ENCODE measurements around the gene PRAC1.

Gene PRAC1

DNA sequence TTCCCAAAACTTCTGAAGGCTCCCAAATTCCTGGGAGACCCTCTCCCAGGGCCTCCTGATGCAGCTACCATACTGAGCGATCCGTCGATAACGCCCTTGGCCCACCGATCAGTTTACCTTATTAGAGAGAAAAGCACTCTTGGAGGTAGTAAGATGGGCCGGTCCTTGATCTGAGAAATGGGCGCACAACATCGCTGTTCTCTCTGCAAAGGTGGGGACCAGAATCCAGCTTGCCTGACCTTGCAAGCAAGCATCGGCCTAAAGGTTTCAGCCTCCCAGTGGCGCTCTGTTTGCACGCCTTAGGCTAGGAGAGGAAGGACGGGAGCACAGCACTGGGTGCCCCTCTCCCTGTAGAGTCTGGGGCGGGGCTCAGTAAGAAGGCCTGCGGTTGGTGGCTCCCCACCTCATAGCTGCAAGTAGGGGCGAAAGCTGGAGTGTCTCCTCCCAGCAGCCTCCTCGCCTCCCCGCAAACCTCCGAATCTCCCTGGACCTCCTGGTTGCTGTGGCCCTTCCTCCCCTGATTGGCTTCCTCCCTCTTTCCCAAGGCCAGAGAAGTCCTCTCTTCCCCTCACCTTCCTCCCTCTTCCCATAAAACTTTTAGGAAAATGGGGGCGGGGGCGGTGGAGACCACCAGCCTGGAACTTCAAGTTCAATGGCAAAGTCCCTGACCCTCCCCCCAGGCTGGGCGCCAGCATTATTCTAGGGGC lies at the start of gene PRAC1:
TSS of gene PRAC1 (minus strand) at position 318 of the 707 bp plus-strand sequence. CDS start at position 192, 126 bp downstream.
- no peak for DNase-seq (ENCODE audit: low read depth)

DNA sequence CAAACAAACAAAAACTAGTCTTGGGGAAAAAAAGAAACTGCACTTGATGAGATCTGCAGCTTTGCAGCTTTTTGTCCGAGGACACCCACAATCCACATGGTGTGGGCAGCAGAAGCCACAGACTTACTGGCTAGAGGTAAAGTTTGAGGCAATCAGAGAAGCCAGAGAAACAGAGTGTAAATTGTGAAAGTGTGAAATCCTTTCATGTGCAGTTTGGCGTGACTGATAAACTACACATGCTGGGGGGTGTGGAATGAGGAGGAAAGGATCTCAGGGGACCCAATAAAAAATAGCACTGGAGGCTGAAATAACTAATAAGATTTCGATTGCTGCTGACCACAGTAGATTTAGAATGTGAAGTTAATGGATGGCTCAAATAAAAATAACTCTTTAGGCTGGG lies 48.6 kb upstream of the PRAC1 start:
- DNase-seq (ENCODE audit: low read depth) = no peak

DNA sequence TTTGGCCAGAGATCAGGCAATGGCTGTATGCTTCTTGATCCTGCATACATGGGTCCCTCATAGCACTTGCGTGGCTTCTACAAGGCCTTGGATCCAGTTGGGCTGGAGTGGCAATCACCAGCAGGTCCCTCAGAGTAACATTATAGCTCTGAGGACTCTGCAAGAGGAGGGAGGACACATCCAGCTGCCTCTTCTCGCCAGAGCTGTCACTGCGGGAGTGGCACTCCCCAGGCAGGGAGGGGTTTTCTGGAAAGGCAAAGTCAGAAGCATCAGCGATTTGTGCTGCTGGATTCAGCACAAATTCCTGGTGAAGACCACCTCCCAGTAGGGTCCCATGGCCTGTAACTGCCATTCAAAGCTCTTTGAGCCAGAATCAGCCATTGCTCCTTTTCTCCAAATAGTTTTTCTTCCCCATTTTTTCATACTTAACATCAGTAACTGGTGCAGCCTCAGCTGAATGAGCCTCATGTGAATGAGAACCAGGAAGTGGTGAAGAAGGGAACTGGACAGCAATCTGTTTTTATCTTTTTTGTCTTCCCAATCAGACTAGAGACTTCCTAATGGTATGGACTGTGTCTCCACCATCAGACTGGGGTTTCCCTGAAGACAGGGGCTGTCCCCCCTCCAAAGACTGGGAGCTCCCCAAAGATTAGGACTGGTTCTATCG lies 46.8 kb upstream of the PRAC1 start:
- DNase-seq (ENCODE audit: low read depth) = no peak

DNA sequence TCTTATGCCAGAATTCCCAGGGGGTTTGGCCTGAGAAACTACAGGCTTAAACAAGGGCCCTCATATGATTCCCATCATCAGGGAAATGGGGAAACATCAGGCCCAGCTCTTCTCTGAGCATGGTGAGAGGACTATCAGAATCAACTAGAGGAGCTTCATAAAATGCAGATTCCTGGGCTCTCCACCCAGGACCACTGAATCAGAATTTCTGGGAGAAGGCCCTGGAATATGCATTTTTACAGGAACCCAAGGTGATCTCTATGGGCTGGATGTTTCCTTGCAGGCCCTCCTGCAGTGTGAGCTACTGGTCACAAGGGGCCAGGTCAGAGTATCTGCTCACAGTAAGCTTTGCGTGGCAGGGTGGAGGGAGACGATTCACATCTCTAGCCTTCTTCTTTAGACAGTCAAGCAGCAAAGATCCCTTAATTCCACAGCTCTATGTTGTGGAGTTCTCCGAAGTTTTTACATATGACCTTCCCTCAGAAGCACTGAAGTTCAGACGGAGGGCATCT lies 45.0 kb upstream of the PRAC1 start:
- no peak for DNase-seq (ENCODE audit: low read depth)

DNA sequence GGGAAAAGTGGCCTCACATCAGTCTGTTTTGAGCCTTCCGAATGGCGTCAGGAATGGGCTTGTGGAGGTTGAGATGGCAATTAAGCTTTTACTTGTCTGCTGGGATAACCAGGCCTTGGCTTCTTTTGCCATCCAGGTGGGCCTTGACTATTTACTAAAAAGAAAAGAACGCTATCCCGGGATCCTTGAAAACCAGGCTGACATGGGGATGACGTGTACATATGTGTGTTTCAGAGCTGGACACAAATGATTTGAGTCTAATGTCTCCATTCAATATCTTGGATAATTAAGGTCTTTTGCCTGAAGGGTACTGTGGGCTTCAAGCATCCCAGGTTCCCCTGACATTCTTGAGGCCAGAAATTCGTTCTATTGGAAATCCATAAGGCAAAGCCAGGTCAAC lies 38.8 kb upstream of the PRAC1 start:
- no peak for DNase-seq (ENCODE audit: low read depth)

DNA sequence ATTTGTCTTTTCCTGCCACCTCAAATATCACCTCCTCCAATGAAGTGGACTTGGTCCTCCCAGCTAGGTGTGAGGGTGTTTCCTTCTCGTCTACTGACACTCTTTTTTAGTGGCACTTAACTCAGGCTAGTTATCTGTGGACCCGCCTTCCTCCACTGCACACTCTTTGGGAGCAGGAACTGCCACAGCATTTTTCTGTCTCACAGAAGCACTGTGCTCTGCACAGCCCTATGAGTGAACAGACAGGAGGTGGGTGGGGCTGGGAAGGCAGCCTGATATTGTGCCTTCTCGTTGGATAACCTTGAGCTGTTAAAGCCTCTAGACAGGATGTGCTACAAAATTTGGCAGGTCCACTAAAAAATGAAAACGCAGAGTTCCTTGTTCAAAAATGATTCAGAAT lies 38.1 kb upstream of the PRAC1 start:
- no peak for DNase-seq (ENCODE audit: low read depth)

DNA sequence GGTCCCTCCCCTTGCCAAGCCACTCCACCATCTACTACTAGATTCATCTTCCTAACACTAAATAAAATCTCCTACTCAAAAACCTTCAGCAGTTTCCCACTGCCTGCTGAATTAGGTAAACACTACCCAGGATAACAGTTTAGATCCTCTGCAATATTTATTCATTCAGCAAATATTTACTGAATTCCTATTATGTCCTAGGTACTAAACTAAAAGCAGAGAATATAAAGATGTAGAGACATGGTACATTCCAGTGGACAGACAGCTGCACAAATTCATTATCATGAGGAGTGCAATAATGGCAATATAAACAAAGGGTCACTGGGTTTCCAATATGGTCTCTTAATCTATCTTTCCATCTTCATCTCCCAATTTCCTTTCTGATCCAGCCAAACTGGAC lies 37.0 kb upstream of the PRAC1 start:
- DNase-seq (ENCODE audit: low read depth) = no peak

DNA sequence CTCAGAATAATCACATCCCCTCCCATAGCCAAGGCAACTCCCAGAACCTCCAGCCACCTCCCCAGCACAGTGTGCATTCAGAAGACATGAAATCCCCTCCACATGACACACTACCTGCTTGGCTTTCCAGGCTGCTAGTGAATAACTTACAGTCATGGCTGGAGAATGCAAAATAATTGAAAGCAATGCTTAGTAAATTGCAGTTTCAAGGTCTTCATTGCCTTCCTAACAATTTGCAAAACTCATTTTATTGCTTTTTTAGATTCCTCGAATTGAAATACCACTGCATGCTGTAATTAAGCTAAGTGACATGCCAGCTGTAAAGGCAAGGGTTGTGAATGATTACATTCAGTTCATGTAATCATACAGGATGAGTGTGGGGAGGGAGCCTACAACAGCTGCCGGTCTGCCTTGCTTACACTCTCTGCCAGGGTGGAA lies 35.2 kb upstream of the PRAC1 start:
- no peak for DNase-seq (ENCODE audit: low read depth)

DNA sequence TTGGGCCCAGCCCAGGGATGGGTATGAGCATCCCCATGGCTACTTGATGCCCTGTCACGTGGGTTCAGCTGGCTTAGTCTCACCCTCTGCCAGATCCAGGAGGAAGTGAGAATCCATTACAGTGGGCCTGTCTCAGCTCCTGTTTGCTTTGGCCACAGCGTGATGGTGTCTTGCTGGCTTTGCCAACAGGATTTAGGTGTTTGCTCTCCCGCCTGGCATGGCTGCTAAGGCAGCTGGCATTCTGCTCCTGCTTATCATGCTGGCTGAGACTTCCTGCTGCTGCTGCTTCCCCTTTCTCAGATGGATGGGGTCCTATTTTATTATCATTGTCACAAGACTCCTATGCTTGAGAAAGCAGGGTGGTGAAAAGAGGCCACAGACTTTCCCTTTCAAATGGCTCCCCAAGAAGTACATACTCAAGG lies 34.5 kb upstream of the PRAC1 start:
- DNase-seq (ENCODE audit: low read depth) = no peak

DNA sequence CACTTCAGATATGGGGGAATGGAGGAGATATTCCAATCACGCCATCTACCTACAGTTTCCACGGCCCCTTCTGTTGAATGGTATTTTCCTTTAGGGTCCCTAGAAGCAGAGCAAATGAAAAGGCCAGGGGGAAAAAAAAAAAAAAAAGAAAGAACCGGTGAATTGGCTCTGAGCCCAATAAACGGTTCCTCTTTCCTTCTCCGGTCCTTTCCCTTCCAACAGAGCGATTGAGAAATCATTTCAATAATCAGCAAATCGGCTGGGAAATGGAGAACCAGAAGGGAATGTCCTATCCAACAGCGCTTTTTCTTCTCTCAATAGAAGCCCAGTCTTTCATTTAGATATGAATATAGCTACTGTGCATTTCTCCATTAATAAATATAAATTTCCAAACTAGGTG lies 33.0 kb upstream of the PRAC1 start:
- no peak for DNase-seq (ENCODE audit: low read depth)

DNA sequence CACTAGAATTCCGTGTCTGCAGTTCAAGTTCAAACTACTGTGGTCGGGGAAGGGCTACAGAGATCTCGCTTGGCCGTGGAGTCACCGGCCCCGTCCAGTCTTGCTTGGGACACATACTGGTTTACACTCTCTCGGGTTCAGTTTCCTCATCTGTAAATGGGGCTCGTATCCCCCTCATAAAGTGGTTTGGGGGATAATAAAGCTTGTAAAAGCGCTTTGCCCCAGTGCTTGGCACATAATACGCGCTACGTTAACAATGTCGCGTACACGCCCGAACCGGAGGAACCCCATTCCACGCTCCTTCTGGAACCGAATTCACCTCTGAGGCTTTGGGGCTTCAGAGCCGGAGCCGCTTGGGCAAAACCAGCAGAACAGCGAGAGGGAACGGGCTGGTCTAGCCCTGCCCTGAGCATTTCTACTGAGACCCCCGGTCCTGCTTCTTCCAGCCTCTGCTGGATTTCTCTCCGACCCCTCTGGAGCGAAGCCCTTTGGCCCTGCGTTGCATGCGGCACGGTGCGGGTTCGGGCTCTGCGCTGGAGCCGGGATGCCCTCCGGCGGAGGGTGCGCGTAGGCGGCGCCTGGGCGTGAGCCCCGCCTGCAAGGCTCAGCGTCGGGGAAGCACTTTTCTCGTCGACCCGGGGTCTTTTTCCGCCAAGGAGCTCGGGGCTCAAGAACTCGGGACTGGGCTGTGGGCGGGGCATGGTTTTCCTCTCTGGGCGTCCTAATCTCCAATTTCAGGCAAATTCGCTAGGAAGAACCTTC lies 32.4 kb upstream of the PRAC1 start:
- no peak for DNase-seq (ENCODE audit: low read depth)

DNA sequence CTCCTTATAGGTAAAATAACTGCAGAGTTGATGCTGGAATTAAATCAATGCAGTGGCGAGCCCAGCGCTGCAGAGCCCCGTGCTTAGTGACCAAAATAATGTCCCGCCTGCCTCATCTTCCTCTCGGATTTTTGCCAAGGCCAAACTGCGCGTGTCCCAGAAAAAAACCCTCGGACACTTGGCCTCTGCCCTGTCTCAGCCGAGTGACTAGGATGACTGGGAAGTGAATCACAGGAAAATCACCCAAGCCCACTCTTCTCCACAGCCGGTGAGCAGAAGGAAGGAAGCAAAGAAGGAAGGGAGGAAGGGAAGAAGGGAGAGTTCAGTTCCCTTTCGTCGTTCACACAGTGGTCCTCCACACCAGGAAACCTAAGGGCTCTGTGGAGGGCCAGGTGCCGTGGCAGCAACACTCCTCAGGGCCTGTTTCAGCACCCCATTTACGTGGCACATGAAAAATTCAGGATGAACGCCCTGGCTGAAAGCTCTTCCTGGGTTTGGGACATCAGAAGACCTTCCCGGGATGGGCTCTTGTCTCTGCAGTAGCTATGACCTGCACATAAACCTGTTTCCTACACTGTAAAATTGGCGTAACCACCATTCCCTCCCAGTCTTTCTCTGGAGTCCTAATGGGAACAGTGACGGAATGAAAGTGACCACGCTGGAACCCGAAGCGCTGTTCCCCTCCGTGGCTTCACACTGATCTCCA lies 31.6 kb upstream of the PRAC1 start:
- no peak for DNase-seq (ENCODE audit: low read depth)

DNA sequence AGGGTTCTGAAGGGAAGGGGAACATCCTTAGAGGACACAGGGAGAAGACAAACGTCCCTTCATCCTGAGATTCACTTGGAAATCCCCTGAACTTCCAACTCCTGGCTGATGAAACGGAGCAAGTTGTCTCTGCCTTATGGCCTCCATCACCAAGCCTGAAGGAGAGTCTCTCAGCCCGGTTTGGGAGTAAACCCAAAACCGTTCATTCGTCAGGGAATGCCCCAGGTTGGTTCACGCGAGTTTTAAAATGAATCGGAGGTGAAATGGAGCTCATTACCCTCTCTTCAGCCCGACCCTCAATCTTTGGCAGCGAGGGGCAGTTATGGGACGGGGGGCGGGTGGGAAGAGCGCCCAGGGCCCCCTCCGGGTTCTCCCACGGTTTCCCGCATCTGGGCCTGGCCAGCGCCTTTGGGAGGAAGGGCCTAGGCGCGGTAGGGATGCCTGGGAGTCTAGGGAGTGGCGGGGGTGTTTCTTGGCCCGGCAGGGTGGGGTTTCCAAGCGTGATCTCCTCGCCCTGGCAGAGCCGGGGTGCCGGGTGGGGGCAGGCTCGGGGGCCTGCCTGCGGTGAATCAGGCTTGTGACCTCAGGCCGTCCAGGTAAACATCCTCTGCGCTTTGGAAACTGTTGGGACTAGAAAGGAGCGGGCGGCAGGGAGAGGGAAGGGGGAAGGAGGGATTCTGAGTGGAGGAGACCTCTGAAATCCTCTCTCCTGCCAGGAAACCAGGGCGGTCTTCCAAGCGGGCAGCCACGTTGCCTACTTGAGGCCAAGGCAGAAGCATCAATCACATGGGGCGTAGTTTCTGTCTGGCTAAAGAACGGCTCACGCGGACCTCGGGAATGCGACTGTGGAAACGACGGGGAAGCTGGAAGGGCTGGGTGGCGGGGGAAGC lies 30.3 kb upstream of the PRAC1 start:
- no peak for DNase-seq (ENCODE audit: low read depth)

DNA sequence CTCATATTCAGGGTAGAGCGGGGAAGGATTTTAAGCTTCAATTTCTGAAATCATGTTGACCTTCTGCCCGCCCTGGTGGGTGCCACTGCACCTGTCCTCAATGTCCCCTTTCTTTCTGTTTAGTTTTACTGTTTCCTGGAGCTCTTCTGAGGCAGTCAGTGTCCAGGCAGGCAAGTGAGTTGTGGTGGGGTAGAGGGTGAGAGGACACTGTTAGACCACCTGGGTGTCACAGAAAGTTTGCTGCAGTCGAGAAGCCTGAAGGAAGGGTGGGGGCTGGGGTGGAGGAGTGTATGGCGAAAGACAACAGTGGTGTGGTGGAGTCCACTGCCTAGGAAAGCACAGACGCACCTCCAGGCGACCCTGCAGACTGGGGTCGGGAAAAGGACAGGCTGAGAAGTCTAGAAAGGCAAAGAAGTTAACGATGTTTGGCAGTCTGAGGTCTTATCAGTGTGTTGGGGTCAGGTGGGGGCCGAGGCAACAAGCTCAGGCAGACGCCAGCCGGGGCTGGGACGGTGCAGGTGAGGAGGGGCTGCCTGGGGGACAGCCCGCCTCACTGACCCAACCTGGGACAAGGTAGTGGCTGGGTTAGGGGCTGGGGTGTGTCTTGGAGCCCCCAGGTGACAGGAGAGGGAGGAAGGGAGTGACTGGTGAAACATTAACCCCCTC lies 29.5 kb upstream of the PRAC1 start:
- no peak for DNase-seq (ENCODE audit: low read depth)

DNA sequence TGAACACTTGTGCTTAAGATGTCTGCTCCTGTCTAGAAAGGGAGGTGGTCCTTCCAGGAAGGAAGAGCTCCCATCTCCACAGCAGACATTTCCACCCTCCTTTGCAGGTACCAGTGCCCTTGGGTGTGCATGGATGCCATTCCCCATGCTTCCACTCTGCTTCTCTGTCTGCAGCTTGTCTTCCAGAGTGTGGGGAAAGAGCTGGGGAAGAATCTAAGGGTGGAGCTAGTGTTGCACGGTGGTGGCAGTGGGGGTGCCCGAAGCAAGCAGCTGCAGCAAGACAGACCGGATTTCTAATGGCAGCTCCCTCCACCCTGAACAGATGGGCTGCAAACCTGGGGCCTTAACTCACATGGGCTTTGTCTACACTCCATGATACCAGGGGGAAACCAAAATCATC lies 28.9 kb upstream of the PRAC1 start:
- DNase-seq (ENCODE audit: low read depth) = no peak

DNA sequence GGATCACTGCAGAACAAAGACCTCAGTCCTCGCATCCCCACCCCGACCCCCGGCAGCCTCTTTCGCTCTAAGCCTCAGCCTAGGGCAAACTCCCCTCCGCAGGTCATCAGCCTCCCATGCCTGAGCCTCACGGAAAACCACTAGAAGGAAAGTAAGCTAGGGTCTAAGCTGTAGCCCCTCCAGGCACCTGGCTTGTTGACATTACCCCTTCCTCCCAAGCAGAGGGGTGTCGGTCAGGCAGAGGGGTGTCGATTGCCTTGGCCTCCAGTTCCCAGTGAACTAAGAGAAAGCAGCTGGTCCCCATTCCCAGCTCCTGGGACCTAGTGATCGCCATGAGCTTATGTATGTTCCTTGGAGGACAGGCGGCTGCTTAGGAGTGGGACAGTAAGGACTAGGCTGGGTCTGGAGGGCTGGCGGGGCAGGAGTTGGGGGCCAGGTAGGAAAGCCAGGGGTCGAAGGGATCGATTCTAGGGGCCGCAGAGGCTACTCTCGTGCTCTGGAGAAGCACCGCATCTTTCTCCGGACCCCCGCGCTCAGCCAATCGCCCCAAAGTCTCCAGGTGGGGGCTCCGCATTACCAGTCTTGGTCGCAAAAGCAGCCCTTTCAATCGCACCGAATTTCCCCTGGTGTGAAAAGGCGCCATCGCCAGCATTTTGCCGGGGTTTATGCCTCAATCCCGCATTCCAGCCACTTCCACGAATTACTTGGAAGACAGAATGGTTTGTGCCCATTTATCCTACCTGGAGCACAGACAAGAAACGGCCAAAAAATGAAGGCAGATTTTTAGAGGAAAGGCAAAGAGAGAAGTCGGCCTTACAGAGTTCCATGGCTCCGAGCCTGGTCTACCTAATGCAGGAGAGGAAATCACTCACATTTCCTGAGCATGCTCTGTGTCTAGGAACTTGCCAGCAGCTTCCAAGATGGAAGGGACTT lies 27.6 kb upstream of the PRAC1 start:
- no peak for DNase-seq (ENCODE audit: low read depth)

DNA sequence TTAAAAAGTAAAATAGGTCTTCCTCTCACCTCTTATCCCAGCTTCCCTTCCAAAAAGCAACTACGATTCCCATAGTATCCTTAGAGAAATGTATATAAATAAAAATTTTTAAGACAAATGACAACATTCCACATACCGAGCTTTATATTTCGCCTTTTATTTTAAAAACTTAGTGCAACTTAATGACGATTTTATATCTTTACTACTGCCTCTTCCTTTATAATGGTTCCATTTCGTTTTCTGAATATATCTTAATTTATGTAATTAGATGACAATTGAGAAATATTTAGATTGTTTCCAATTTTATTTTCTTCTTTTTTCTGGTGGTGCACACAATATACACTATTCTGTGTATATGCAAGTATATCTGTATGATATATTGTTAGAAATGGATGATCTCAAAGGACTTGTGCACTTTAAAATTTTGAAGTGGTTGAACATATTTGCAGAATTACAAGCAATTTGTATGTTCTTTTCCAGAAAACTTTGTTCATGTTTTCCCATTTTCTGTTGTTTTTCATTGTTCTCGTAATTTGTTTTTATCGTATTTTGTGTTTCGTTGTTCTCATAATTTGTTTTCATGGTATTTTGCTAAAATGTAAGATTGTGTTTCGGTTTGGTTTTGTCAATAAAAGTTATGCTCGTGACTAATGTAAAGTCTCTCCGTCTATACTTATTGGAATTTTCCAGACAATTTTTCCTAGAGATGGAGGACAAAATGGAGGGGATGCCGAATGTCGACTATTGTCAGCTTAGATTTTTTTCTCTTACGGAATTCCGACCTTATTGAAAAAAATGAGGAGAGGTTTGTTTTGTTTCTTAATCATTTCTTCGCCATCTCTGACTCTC lies 26.6 kb upstream of the PRAC1 start:
- no peak for DNase-seq (ENCODE audit: low read depth)
